Subcutaneous adipose tissue (tissue), 4 donors: ENCODE data around the gene ALDH1L1. TPM values are rescaled to one million over a fixed set of nuclear protein-coding genes. Genes with fewer than 3 reads are reported as not detected.

Experiments used
- CTCF ChIP-seq: fragments of 450-650 bp; IDR thresholded peaks from one replicate; pipeline ENCODE4 v1.5.1; 2016; ENCODE audit warnings: low read depth, mild to moderate bottlenecking, control low read depth, antibody characterized with exemption, moderate library complexity
- total RNA-seq, 4 donors: library from RNA; depleted of rRNA; stranded (reverse); fragments of >200 nt; gene quantifications; one replicate each; pipeline ENCODE4 v1.1.0, GENCODE V29; 2016

Gene ALDH1L1
- total RNA-seq, 4 donors from 2014 or later = 63.4 to 281 (median 73.8) TPM

- no peak for TF ChIP-seq CTCF
These were observed 77.0 kb downstream of the ALDH1L1 start for GRCh38 chr3:126103121-126104027.

- TF ChIP-seq CTCF = no peak
These were observed 77.8 kb downstream of the ALDH1L1 start for GRCh38 chr3:126102530-126102951.

- TF ChIP-seq CTCF = no peak
These were observed 78.4 kb downstream of the ALDH1L1 start for GRCh38 chr3:126102011-126102410.

GRCh38 chr3:126101521-126101982 lies 78.8 kb downstream of the ALDH1L1 start:
- no peak for TF ChIP-seq CTCF

GRCh38 chr3:126100634-126101301 lies 79.6 kb downstream of the ALDH1L1 start:
- TF ChIP-seq CTCF = no peak

- TF ChIP-seq CTCF = no peak
These were observed 80.1 kb downstream of the ALDH1L1 start for GRCh38 chr3:126100269-126100633.

GRCh38 chr3:126098391-126098858 lies 82.0 kb downstream of the ALDH1L1 start:
- no peak for TF ChIP-seq CTCF
